COLO829 (cell line): ENCODE results near the gene ZNF532.
"Not testable (repeated sequence)": the region's sequence is repeated elsewhere in the genome, so short reads cannot be mapped to it uniquely, and the experiment has no call there.

Experiments
- DNase-seq: peaks from one replicate; pipeline ENCODE4 v3.0.0; 2012; ENCODE audit warnings: low spot score

ZNF532 gene

GRCh38 chr18:59008302-59008974, 143.8 kb downstream of the ZNF532 start:
- DNase-seq: no peak

- DNase-seq: no peak
Observed at GRCh38 chr18:59009846-59010245, 145.2 kb downstream of the ZNF532 start.

GRCh38 chr18:59011289-59011688, 146.6 kb downstream of the ZNF532 start:
- DNase-seq: no peak

GRCh38 chr18:59011786-59012185, 147.1 kb downstream of the ZNF532 start:
- DNase-seq: no peak

GRCh38 chr18:59012815-59013705, 148.4 kb downstream of the ZNF532 start:
- DNase-seq: no peak

GRCh38 chr18:59013744-59014143, 149.1 kb downstream of the ZNF532 start:
- no peak for DNase-seq

- no peak for DNase-seq
Observed at GRCh38 chr18:59015531-59016152, 151.0 kb downstream of the ZNF532 start.

GRCh38 chr18:59021500-59021899, 156.8 kb downstream of the ZNF532 start:
- DNase-seq: no peak

GRCh38 chr18:59022167-59022945, 157.7 kb downstream of the ZNF532 start:
- no peak for DNase-seq

- DNase-seq: no peak
Observed at GRCh38 chr18:59024829-59025228, 160.2 kb downstream of the ZNF532 start.

- DNase-seq: not testable (repeated sequence)
Observed at GRCh38 chr18:59025532-59025931, 160.9 kb downstream of the ZNF532 start.

GRCh38 chr18:59026364-59026763, 161.7 kb downstream of the ZNF532 start:
- no peak for DNase-seq

- DNase-seq: no peak
Observed at GRCh38 chr18:59026831-59027410, 162.2 kb downstream of the ZNF532 start.

- DNase-seq: peak; percentile 81
Observed at GRCh38 chr18:59029663-59030429, 165.2 kb downstream of the ZNF532 start.

GRCh38 chr18:59032308-59032707, 167.6 kb downstream of the ZNF532 start:
- no peak for DNase-seq

GRCh38 chr18:59033359-59033758, 168.7 kb downstream of the ZNF532 start:
- DNase-seq: no peak

- DNase-seq: no peak
Observed at GRCh38 chr18:59033974-59034373, 169.3 kb downstream of the ZNF532 start.

GRCh38 chr18:59035591-59035990, 170.9 kb downstream of the ZNF532 start:
- no peak for DNase-seq
